NCI-H226 (cell line): Measurements from ENCODE around the gene HSD11B2.

Experiments
- DNase-seq: peaks from one replicate; pipeline ENCODE4 v3.0.0-alpha.2; 2015

HSD11B2 gene

GRCh38 chr16:67396159-67397035 is 34.5 kb upstream of the HSD11B2 start:
- peak; percentile 87 for DNase-seq

GRCh38 chr16:67397036-67397801 is 33.7 kb upstream of the HSD11B2 start:
- no peak for DNase-seq

- DNase-seq, result no peak
Observed at GRCh38 chr16:67397812-67398545, 32.9 kb upstream of the HSD11B2 start.

- no peak for DNase-seq
Observed at GRCh38 chr16:67398546-67399217, 32.2 kb upstream of the HSD11B2 start.

GRCh38 chr16:67399218-67399733 is 31.6 kb upstream of the HSD11B2 start:
- DNase-seq, result no peak

GRCh38 chr16:67399749-67400704 is 30.9 kb upstream of the HSD11B2 start:
- no peak for DNase-seq

- no peak for DNase-seq
Observed at GRCh38 chr16:67400901-67401300, 30.0 kb upstream of the HSD11B2 start.

GRCh38 chr16:67403976-67404555 is 26.9 kb upstream of the HSD11B2 start:
- no peak for DNase-seq

- no peak for DNase-seq
Observed at GRCh38 chr16:67404740-67405226, 26.1 kb upstream of the HSD11B2 start.

- no peak for DNase-seq
Observed at GRCh38 chr16:67405336-67405735, 25.6 kb upstream of the HSD11B2 start.

- DNase-seq, result peak; percentile 65
Observed at GRCh38 chr16:67406111-67406971, 24.6 kb upstream of the HSD11B2 start.

- DNase-seq, result no peak
Observed at GRCh38 chr16:67407176-67407787, 23.6 kb upstream of the HSD11B2 start.

- no peak for DNase-seq
Observed at GRCh38 chr16:67407788-67408452, 23.0 kb upstream of the HSD11B2 start.

- no peak for DNase-seq
Observed at GRCh38 chr16:67409631-67410030, 21.3 kb upstream of the HSD11B2 start.

- no peak for DNase-seq
Observed at GRCh38 chr16:67411339-67411738, 19.6 kb upstream of the HSD11B2 start.

- DNase-seq, result no peak
Observed at GRCh38 chr16:67412294-67412693, 18.6 kb upstream of the HSD11B2 start.

- DNase-seq, result no peak
Observed at GRCh38 chr16:67413978-67414911, 16.7 kb upstream of the HSD11B2 start.
